ENCODE measurements around the gene DUSP28. TPM values are rescaled to one million over a fixed set of nuclear protein-coding genes. Genes with fewer than 3 reads are reported as not detected.

DUSP28 gene
- total and polyA plus RNA-seq, 10 of the 15 experiments (the other 5 are each of a cell fraction or from before 2014, with no cell fraction given) = 2.5 to 12.5 (median 6.4) TPM

DNA sequence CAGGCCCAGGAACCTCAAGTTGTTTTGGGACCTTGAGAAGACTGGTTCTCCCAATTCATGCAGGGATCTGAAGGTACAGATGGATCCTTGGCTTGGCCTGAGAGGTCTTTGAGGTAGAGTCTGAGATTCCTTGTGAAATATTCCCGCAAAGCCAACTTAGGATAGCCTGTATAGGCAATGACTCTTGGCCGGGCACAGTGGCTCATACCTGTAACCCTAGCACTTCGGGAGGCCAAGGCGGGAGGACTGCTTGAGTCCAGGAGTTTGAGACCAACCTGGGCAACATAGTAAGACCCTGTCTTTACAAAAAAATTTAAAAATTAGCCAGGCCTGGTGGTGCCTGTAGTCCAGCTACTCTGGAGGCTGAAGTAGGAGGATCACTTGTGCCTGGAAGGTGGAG lies 42.8 kb upstream of the DUSP28 start:
- Histone ChIP-seq H3K27me3 (replicated peaks in 1 of 2; ENCODE audit: control insufficient read depth in 2 of 2, insufficient read depth in 2 of 2, low read length in 1 of 2) (no peaks in the 10 kb centered on the region), H3K4me3 (no peak overlapping the region), H3K4me2 (ENCODE audit: control insufficient read depth, insufficient read depth) (no peak overlapping the region), H4K20me1 (ENCODE audit: control insufficient read depth, insufficient read depth) (no peaks in the 10 kb centered on the region), H3K4me1 (ENCODE audit: control insufficient read depth, insufficient read depth, low read length) (peaks cover 10% of the 10 kb centered on the region), H3K27ac (ENCODE audit: control insufficient read depth, insufficient read depth) (no peak overlapping the region), H3K36me3 (ENCODE audit: control insufficient read depth in 2 of 2, insufficient read depth in 2 of 2, low read length in 1 of 2) (no peaks in the 10 kb centered on the region), H3K9ac (ENCODE audit: control insufficient read depth, insufficient read depth, low read length) (no peak overlapping the region), H3K9me3 (replicated peaks; ENCODE audit: control insufficient read depth, insufficient read depth, low read length) (no peaks in the 10 kb centered on the region; the same call in 2 of the 3 replicates), H2AFZ (ENCODE audit: control insufficient read depth, low read depth, low read length) (no peak overlapping the region), H3K79me2 (ENCODE audit: control insufficient read depth, insufficient read depth, low read length) (no peaks in the 10 kb centered on the region)
- no peak for TF ChIP-seq CEBPB (IDR thresholded peaks at IDR 0.05; ENCODE audit: borderline replicate concordance in 1 of 2, low read depth in 2 of 2, low read length in 2 of 2)
- TF ChIP-seq, protein P1, sequence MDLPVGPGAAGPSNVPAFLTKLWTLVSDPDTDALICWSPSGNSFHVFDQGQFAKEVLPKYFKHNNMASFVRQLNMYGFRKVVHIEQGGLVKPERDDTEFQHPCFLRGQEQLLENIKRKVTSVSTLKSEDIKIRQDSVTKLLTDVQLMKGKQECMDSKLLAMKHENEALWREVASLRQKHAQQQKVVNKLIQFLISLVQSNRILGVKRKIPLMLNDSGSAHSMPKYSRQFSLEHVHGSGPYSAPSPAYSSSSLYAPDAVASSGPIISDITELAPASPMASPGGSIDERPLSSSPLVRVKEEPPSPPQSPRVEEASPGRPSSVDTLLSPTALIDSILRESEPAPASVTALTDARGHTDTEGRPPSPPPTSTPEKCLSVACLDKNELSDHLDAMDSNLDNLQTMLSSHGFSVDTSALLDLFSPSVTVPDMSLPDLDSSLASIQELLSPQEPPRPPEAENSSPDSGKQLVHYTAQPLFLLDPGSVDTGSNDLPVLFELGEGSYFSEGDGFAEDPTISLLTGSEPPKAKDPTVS (IDR thresholded peaks at IDR 0.05; ENCODE audit: low read depth, low read length) = no peak
- POLR2A ChIA-PET = interaction anchor here (1.3 kb wide), 1 partner anchor 68 kb away, joined by 4 read pairs; no protein-coding TSS in a partner anchor
- in situ Hi-C loops (cut with MboI) (loop anchor here (25.0 kb wide), 1 partner anchor 320 kb away; no protein-coding TSS in a partner anchor), intact Hi-C loops (cut with micrococcal nuclease; ENCODE audit: unreplicated experiment) (loop anchor here (10.0 kb wide), 2 partner anchors 187 to 217 kb away; no protein-coding TSS in a partner anchor)
- CTCF ChIA-PET = no interaction called here
- FAIRE-seq (no peak), DNase-seq (ENCODE audit: low read depth, low spot score) (no peak), ATAC-seq (no peak)
- RAD21 ChIA-PET (ENCODE audit: unreplicated experiment) = no interaction called here
- SMC1A ChIA-PET (ENCODE audit: uncharacterized antibody, unreplicated experiment) = interaction anchor here (0.8 to 1.1 kb wide), 2 partner anchors 11 to 34 kb away, joined by 3 read pairs; no protein-coding TSS in a partner anchor
- WGBS (ENCODE audit: insufficient coverage, insufficient replicate concordance, low lambda C conversion rate, missing lambda C conversion rate) = 83% methylated on average over 4 of the region's 4 CpGs
- no TSS peak for BruUV-seq (replicated peaks)

DNA sequence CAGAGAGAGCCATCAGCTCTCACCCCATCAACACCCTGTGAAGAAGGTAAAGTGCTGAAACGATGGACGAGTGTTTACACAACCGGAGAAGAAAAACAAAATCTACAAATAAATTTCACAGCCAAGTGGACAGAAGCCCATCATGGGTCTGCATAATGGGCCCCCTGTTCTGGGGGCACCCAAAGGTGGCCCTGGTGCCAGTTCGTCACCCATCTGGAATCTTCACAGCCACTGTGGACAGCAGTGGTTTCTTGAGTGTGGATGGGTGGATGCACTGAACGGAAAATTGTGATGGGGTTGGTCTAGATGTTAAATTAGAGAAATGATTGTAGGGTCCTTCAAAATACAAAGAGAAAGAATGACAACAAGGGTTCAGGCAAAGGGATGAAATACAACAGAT lies 41.2 kb upstream of the DUSP28 start:
- Histone ChIP-seq H3K9ac (ENCODE audit: control insufficient read depth, insufficient read depth, low read length) (no peak overlapping the region), H3K4me2 (ENCODE audit: control insufficient read depth, insufficient read depth) (no peak overlapping the region), H3K79me2 (ENCODE audit: control insufficient read depth, insufficient read depth, low read length) (no peaks in the 10 kb centered on the region), H3K27me3 (replicated peaks in 1 of 2; ENCODE audit: control insufficient read depth in 2 of 2, insufficient read depth in 2 of 2, low read length in 1 of 2) (no peaks in the 10 kb centered on the region), H3K9me3 (replicated peaks; ENCODE audit: control insufficient read depth, insufficient read depth, low read length) (no peaks in the 10 kb centered on the region; the same call in 2 of the 3 replicates), H3K4me1 (ENCODE audit: control insufficient read depth, insufficient read depth, low read length) (peaks cover 9% of the 10 kb centered on the region), H4K20me1 (ENCODE audit: control insufficient read depth, insufficient read depth) (no peaks in the 10 kb centered on the region), H2AFZ (ENCODE audit: control insufficient read depth, low read depth, low read length) (no peak overlapping the region), H3K36me3 (ENCODE audit: control insufficient read depth in 2 of 2, insufficient read depth in 2 of 2, low read length in 1 of 2) (no peaks in the 10 kb centered on the region), H3K27ac (ENCODE audit: control insufficient read depth, insufficient read depth) (no peak overlapping the region), H3K4me3 (no peak overlapping the region)
- ChIA-PET RAD21 (ENCODE audit: unreplicated experiment) (no interaction called here), SMC1A (ENCODE audit: uncharacterized antibody, unreplicated experiment) (no interaction called here), POLR2A (no interaction called here), CTCF (no interaction called here)
- WGBS (ENCODE audit: insufficient coverage, insufficient replicate concordance, low lambda C conversion rate, missing lambda C conversion rate) = 96% methylated on average over 5 of the region's 5 CpGs
- FAIRE-seq = no peak
- in situ Hi-C loops (cut with MboI) = loop anchor here (25.0 kb wide), 1 partner anchor 318 kb away; no protein-coding TSS in a partner anchor
- ATAC-seq = no peak
- no peak for DNase-seq (ENCODE audit: low read depth, low spot score)
- intact Hi-C loops (cut with micrococcal nuclease; ENCODE audit: unreplicated experiment) = loop anchor here (10.0 kb wide), 2 partner anchors 186 to 216 kb away; no protein-coding TSS in a partner anchor
- BruUV-seq (replicated peaks) = no TSS peak
- TF ChIP-seq, protein P2, sequence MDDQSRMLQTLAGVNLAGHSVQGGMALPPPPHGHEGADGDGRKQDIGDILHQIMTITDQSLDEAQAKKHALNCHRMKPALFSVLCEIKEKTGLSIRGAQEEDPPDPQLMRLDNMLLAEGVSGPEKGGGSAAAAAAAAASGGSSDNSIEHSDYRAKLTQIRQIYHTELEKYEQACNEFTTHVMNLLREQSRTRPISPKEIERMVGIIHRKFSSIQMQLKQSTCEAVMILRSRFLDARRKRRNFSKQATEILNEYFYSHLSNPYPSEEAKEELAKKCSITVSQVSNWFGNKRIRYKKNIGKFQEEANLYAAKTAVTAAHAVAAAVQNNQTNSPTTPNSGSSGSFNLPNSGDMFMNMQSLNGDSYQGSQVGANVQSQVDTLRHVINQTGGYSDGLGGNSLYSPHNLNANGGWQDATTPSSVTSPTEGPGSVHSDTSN (IDR thresholded peaks at IDR 0.05; ENCODE audit: insufficient replicate concordance, low read depth, low read length) = no peak
- TF ChIP-seq RELA (IDR thresholded peaks at IDR 0.05; ENCODE audit: borderline replicate concordance, partially characterized antibody) (no peak), ZBTB11 (CRISPR knock-in tag; IDR thresholded peaks at IDR 0.05) (no peak), SP1 (IDR thresholded peaks at IDR 0.05; ENCODE audit: low read depth, low read length) (no peak), SMARCA5 (IDR thresholded peaks at IDR 0.05) (no peak), ETV6 (conservative IDR thresholded peaks at IDR 0.05 in 1 of 2, IDR thresholded peaks at IDR 0.05 in 1 of 2; ENCODE audit: borderline replicate concordance in 1 of 2, low read depth in 1 of 2) (no peak), NFIC (IDR thresholded peaks at IDR 0.05; ENCODE audit: low read depth, low read length) (no peak), ZNF384 (IDR thresholded peaks at IDR 0.05; ENCODE audit: borderline replicate concordance, low read depth, low read length) (no peak), ZNF24 (IDR thresholded peaks at IDR 0.05) (no peak)
